Activated naive CD8-positive, alpha-beta T cell treated with anti-CD3 and anti-CD28 coated beads, Interleukin-2, amount 50 U/mL, for 24 hours (primary cell): ENCODE data around the gene NT5C1A.

Experiments used
- ATAC-seq: fragments of 150-1000 bp; cut with Tn5 transposase; one replicate; pipeline ENCODE4 v1.10.0; 2021
- DNase-seq: peaks from one replicate; pipeline ENCODE4 v3.0.0; 2021
- H3K27ac Mint-ChIP-seq: one replicate; pipeline ENCODE4 v1.8.0; 2021; ENCODE audit warnings: mild to moderate bottlenecking, mixed read lengths
- H3K27me3 Mint-ChIP-seq: one replicate; pipeline ENCODE4 v1.8.0; 2021; ENCODE audit warnings: mixed read lengths
- H3K36me3 Mint-ChIP-seq: one replicate; pipeline ENCODE4 v1.8.0; 2021; ENCODE audit warnings: low read depth, mixed read lengths
- H3K4me1 Mint-ChIP-seq: one replicate; pipeline ENCODE4 v1.8.0; 2021; ENCODE audit warnings: mixed read lengths
- H3K4me3 Mint-ChIP-seq: one replicate; pipeline ENCODE4 v1.8.0; 2021; ENCODE audit warnings: mild to moderate bottlenecking, moderate library complexity, mixed read lengths
- H3K9me3 Mint-ChIP-seq: one replicate; pipeline ENCODE4 v1.8.0; 2021; ENCODE audit warnings: mixed read lengths

Gene NT5C1A

DNA sequence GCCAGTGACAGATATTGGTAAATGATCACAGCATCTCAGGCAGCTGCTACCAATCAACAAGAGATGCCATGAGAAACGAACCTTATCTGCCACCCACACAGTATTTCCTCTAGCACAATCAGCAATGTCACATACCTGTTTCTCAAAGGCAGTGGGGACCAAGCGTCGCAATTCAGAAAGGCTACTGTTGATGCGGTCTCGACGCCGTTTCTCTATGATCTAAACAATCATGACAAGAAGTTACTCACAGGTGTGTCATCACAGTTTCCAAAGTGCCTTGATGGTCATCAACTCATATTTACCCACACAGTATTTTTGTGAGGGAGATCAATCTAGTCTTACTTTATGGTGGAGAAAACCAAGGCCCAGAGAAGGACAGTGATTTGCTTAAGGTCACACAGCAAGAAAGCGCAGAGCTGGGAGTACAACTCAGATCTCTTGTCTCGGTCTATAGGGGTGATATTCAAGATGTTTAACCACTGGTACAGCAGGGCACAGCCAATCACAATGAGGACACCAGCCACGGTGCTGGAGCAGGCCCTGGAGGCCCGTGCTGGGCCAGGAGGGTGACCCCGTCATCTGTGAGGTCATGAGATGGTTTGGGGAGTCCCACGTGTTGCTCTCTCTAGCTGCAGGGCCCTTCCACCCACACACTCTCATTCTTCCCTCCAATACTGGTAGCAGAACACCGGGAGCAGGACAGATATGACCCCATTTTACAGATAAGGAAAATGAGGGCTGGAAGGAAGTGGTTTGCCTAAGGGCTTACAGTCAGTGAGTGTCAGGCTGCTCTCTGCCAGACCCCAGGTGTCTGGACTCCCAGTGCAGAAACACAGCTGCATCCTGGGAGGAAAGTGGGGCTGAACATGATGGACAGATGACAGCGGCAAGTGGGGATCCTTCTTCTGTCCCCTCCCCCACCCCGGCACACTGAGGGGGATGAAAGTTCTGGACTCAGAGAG is 40.3 kb downstream of the NT5C1A start:
- Mint-ChIP-seq H3K9me3 (no peaks in the 10 kb centered on the region), H3K27ac (no peak overlapping the region), H3K4me3 (no peak overlapping the region), H3K27me3 (peaks cover 13% of the 10 kb centered on the region), H3K36me3 (no peaks in the 10 kb centered on the region), H3K4me1 (peaks cover 12% of the 10 kb centered on the region)
- ATAC-seq (peak; percentile 67), DNase-seq (no peak)

DNA sequence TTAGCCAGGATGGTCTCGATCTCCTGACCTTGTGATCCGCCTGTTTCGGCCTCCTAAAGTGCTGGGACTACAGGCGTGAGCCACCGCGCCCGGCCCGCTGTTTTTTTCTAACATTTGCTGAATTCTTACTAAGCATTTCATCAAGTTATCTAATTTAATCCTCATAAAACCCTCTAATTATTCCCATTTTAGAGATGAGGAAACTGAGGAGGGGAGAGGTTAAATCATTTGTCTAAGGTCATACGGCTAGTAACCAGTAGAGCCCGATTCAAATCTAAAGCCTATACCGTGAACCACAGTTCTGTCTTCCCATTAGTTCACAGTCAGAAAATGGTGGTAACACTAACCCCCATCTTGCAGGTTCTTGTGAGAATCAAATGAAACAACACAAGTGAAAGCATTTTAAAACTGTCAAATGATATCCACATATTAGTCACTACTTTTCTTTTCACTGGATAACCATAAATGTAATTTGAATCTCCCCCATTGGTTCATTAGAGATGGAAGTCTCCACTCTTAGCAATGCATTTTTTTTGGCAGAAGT is 43.0 kb downstream of the NT5C1A start:
- Mint-ChIP-seq H3K36me3 (no peaks in the 10 kb centered on the region), H3K4me1 (peaks cover 12% of the 10 kb centered on the region), H3K27ac (no peak overlapping the region), H3K4me3 (no peak overlapping the region), H3K9me3 (no peaks in the 10 kb centered on the region), H3K27me3 (peaks cover 9% of the 10 kb centered on the region)
- no peak for ATAC-seq
- DNase-seq: no peak

DNA sequence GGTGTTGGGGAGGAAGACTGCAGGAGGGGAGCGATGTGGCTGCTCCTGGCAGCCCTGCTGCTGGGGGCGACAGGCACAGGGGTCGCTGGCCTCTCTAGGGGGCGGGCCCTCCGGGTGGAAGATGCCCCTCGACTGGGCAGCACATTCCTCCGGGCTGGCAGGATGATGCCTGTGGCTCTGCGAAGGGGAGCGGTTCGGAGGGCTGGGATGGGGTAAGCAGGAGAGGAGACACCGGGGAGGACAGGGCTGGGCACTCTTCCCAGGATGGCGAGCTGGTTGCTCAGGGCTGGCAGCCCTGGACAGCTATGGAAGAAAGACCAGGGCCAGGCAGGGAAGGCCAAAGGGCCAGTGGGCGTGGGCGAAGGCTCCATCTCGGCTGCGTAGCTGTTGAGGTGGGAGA is 45.3 kb downstream of the NT5C1A start:
- Mint-ChIP-seq H3K4me1 (peaks cover 7% of the 10 kb centered on the region), H3K27ac (no peak overlapping the region), H3K27me3 (peaks cover 10% of the 10 kb centered on the region), H3K36me3 (no peaks in the 10 kb centered on the region), H3K4me3 (no peak overlapping the region), H3K9me3 (no peaks in the 10 kb centered on the region)
- ATAC-seq (no peak), DNase-seq (no peak)

DNA sequence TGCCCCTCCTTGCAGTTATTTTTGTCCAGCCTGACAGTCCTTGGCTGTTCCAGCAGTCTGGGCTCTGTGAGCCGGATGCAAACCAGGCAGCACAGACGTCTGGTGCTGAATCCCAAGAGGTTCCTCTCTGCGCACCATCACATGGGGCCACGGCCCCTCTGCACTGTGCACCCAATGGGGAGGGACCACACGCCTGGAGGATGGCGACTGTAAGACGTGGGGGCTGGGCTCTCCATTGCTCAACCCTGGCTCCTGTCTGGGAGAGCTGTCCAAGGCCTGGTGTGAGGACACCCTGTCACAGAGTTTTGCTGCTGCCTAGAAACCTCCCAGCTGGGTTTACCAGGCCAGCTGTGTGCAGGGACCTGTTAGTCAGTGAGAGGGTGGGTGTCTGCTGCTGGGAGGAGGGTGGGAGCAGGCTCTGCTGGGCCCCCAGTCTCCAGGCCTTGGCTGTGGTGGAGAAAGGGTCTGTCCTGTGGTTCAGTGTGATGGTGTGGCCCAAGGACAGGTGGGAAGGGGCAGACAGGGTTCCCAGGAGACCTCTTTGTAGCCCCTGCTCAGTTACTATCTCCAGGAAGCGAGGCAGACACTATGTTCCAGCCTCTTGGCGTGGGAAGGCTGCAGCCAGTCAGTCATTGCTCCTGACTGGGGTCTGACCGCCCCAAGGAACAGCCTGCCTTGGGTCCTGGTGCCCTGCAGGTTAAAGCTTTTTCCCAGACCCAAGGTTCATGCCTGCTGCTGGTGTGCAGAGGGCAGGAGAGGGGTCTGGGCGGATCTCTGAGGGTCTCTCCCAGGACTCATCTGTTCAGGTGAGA is 46.2 kb downstream of the NT5C1A start:
- Mint-ChIP-seq H3K4me1 (no peaks in the 10 kb centered on the region), H3K4me3 (no peak overlapping the region), H3K27me3 (peaks cover 10% of the 10 kb centered on the region), H3K9me3 (no peaks in the 10 kb centered on the region), H3K27ac (no peak overlapping the region), H3K36me3 (no peaks in the 10 kb centered on the region)
- peak; percentile 22 for ATAC-seq
- DNase-seq: no peak

DNA sequence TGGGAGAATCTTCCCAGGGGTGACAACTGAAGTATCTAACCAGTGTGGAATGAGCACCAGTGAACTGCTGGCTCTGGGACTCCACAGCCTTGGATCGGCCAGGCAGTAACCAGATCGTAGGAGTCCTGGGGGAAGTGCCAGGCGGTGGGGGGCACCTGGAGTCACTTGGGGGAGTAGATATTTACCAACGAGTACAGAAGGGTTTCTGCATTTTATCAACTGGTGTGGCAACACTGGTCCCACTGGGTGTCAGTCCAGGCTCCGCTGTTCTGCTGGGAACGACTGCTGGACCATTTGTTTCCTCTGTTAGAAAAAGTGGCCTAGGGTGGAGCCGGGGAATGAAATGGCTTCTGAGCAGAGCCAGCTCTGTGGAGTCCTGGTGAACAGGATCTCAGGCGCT is 46.9 kb downstream of the NT5C1A start:
- Mint-ChIP-seq H3K4me3 (no peak overlapping the region), H3K27me3 (peaks cover 10% of the 10 kb centered on the region), H3K27ac (no peak overlapping the region), H3K4me1 (no peaks in the 10 kb centered on the region), H3K36me3 (no peaks in the 10 kb centered on the region), H3K9me3 (no peaks in the 10 kb centered on the region)
- no peak for DNase-seq
- ATAC-seq: no peak

DNA sequence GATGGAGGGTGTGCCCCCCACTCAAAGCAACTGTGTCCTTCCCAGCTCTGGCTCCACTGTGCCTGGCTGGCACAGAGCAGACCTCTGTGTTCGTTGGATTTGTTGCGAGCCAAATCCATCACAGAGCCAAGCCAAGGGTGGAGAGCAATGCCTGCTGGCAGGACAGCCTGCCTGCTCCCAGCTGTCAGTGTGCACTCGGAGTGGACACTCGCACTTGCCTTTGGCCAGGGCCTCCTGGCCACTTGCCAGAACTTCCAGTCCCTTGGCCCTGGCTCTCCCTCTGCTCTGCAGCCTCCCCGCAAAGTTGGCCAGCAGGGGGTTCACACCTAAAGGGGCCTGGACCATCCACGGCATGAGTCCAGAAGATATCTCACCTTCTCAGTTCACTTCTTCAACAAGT is 48.9 kb downstream of the NT5C1A start:
- Mint-ChIP-seq H3K36me3 (no peaks in the 10 kb centered on the region), H3K9me3 (no peaks in the 10 kb centered on the region), H3K4me1 (no peaks in the 10 kb centered on the region), H3K27ac (no peak overlapping the region), H3K27me3 (peaks cover 12% of the 10 kb centered on the region), H3K4me3 (no peak overlapping the region)
- DNase-seq: no peak
- ATAC-seq: no peak

DNA sequence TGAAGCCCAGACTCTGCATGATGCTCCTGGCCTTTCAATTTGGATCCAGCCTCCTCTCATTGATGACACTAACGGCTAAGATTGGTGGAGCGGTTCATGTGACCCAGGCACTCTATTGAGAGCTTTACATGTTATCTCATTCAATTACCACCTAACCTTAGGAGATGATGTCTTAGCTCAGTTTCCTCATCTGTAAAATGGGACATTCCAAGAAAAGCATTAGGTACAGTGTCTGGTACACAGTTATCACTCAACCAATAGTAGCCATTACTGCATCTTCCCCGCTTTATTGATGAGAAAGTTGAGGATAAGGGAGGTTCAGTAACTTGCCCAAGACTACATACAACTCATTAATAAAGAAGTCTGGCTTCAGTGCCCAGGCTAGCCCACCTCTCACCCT is 49.5 kb downstream of the NT5C1A start:
- Mint-ChIP-seq H3K4me3 (no peak overlapping the region), H3K36me3 (no peaks in the 10 kb centered on the region), H3K4me1 (no peaks in the 10 kb centered on the region), H3K9me3 (no peaks in the 10 kb centered on the region), H3K27me3 (peaks cover 13% of the 10 kb centered on the region), H3K27ac (no peak overlapping the region)
- ATAC-seq: no peak
- no peak for DNase-seq

DNA sequence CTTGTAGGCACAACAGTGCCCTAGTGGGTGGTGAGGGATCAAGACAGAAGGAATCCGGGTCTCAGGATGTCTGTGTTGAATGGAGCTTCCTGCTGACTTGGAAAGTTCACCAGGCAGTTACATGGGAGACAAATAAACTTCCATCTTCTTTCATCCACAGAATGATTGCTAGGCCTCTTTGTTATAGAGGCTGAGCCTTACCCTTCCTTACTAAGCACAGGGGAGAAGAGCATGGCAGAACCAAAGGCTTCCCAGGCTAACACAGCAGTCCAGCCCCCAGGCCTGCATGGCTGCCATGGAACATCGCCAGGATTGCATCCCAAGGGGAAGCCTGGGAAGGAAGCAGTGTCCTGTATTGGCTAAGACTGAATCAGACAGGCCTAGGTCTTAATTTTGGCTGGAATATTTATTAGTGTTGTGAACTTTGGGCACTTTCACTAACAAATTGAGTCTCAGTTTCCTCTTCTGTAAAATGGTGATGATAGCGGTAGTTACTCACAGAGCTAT is 51.2 kb downstream of the NT5C1A start:
- no peak for DNase-seq
- Mint-ChIP-seq H3K9me3 (no peaks in the 10 kb centered on the region), H3K4me1 (no peaks in the 10 kb centered on the region), H3K4me3 (no peak overlapping the region), H3K36me3 (no peaks in the 10 kb centered on the region), H3K27me3 (peaks cover 14% of the 10 kb centered on the region), H3K27ac (no peak overlapping the region)
- ATAC-seq: no peak

DNA sequence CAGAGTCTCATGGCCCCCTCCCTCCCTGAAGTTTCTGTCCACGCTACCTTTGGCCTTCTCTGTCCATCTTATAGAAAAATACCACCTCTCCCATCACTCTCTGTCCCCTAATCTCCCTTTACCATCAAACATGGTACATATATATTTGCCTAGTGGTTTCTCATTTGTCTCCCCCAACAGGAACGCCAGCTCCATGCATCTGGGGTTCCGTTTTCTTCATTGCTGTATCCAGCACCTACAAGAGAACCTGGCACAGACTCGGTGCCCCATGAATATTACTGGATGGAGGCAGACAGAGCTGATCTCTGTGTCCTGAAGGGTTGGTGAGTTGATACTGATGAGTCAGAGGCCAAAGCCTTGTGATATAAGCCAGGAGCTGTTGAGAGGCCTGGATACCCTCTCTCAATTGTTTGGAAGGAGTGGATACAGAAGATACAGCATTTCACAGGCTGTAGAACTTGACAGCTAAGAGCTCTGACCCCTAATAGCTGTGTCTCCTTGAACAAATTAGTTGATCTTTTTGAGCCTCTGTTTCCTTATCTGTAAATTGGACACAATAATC is 54.3 kb downstream of the NT5C1A start:
- Mint-ChIP-seq H3K27me3 (peaks cover 4% of the 10 kb centered on the region), H3K4me1 (no peaks in the 10 kb centered on the region), H3K27ac (no peak overlapping the region), H3K4me3 (no peak overlapping the region), H3K9me3 (no peaks in the 10 kb centered on the region), H3K36me3 (no peaks in the 10 kb centered on the region)
- DNase-seq (no peak), ATAC-seq (no peak)

DNA sequence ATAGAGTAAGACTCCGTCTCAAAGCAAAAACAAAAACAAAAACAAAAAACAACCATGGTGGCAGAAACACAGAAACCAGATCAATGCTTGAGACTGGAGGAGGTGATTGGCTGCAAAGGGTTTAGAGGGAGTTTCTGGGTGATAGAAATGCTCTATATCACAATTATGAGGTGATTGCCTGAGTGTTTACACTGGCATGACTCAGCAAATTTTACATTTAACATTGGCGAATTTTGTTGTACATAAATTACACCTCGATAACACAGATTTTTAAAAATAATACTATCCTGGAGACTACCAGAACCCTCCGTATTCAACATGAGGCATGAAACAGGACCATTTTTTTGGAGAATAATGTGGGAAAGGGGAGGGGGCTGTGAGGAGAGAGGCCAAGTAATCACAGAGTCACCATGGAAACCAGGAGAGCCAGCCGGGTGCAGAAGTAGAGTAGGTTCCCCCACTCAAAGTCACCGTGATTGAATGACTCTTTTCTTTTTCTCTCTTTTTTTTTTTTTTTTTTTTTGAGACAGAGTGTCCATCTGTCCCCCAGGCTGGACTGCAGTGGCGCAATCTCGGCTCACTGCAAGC is 56.7 kb downstream of the NT5C1A start:
- no peak for DNase-seq
- H3K9me3 Mint-ChIP-seq: no peaks in the 10 kb centered on the region
- no peak overlapping the region for H3K4me3 Mint-ChIP-seq
- H3K4me1 Mint-ChIP-seq: no peaks in the 10 kb centered on the region
- ATAC-seq: no peak
- no peak overlapping the region for H3K27ac Mint-ChIP-seq
- peaks cover 4% of the 10 kb centered on the region for H3K27me3 Mint-ChIP-seq
- H3K36me3 Mint-ChIP-seq: no peaks in the 10 kb centered on the region

DNA sequence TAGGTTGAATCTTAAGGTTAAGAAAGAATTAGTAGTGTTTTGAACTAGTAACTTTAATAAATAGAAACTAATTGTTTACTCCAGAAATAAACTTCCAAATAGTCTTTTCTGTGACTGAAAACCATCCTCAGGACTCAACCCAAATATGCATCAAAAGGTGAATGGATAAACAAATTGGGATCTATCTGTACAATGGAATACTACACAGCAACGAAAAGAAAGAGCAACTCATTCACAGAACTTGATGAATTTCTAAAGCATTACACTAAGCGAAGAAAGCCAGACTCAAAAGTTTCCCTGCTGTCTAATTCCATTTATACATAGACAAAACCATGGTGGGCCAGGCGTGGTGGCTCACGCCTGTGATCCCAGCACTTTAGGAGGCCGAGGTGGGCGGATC is 57.4 kb downstream of the NT5C1A start:
- H3K9me3 Mint-ChIP-seq: no peaks in the 10 kb centered on the region
- H3K27me3 Mint-ChIP-seq: peaks cover 4% of the 10 kb centered on the region
- peaks cover 2% of the 10 kb centered on the region for H3K4me1 Mint-ChIP-seq
- H3K4me3 Mint-ChIP-seq: no peak overlapping the region
- DNase-seq (no peak), ATAC-seq (no peak)
- no peaks in the 10 kb centered on the region for H3K36me3 Mint-ChIP-seq
- no peak overlapping the region for H3K27ac Mint-ChIP-seq

DNA sequence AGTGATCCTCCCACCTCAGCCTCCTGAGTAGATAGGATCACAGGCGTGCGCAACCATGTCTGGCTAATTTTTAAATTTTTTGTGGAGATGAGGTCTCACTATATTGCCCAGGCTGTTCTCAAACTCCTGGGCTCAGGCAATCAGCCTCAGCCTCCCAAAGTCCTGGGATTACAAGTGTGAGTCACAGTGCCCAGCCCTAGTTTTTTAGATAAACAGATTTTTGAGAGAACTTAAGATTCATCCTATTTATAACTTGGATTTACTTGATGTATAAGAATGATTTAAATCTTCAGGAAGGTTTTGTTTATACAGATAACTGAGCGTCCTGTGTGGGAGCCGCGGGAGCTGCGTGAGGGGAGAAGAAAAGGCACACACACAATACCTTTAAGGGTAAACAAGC is 58.7 kb downstream of the NT5C1A start:
- peaks cover 2% of the 10 kb centered on the region for H3K27me3 Mint-ChIP-seq
- ATAC-seq: no peak

DNA sequence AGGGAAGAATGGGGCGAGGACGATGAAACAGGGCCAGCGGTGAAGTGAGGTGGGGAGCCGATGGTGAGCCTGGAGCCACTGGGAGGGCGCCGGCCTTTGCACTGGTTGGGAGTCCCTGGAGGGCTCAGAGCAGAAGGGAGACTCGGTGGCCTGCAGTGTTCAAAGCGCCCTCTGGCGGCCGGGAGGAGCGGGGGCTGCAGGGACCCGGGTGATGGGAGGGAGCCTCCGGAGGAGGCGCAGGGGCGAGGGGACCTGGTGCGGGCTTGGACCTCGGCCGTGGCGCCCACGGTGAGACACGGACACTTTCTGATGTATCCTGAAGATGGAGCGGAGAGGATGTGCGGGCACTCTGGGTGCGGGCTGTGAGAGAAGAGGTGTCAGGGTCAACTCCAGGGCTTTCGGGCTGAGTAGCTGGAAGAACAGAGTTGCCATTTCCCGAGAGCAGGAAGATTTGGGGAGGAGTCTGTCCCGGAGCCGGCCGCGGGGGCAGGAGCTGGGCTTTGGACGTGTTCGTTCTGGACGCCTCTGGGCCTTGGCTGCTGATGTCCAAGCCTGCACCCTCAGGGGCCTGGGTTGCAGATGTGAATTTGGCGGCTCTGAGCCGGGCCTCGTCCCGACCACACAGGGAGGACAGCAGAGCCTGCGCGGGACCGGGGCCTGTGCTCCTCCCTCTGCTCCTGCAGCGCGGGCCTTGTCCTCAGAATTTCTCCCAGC is 62.1 kb downstream of the NT5C1A start:
- no peaks in the 10 kb centered on the region for H3K27me3 Mint-ChIP-seq
- DNase-seq (peak; percentile 88), ATAC-seq (peak; percentile 97)
- no peaks in the 10 kb centered on the region for H3K9me3 Mint-ChIP-seq
- no peak overlapping the region for H3K27ac Mint-ChIP-seq
- H3K4me1 Mint-ChIP-seq: peaks cover 6% of the 10 kb centered on the region
- H3K36me3 Mint-ChIP-seq: no peaks in the 10 kb centered on the region
- H3K4me3 Mint-ChIP-seq: no peak overlapping the region

More for the DNA sequence above, 58.7 kb downstream of the NT5C1A start:
- Mint-ChIP-seq H3K36me3 (no peaks in the 10 kb centered on the region), H3K4me1 (peaks cover 2% of the 10 kb centered on the region), H3K4me3 (no peak overlapping the region), H3K27ac (no peak overlapping the region), H3K9me3 (no peaks in the 10 kb centered on the region)
- DNase-seq: no peak
